Body of pancreas (tissue), 4 donors: Measurements from ENCODE around the gene POU2AF1. TPM values are rescaled to one million over a fixed set of nuclear protein-coding genes. Genes with fewer than 3 reads are reported as not detected.

Experiments used
- ATAC-seq: fragments of 150-250 bp; one replicate; pipeline ENCODE4 v1.9.1; 2016
- DNase-seq, 4 donors: peaks; one replicate each; pipeline ENCODE4 v3.0.0-alpha.2; 2019
- H3K27ac ChIP-seq, 4 donors: fragments of 200-600 bp; sonication (generic); 1 replicate in 3 of 4; 2 replicates in 1 of 4; pipeline versions ENCODE4 v1.5.1 to v1.6.1; 2016 to 2019; ENCODE audit warnings: mild to moderate bottlenecking in 1 of 4, mixed read lengths in 1 of 4, moderate library complexity in 1 of 4
- H3K27me3 ChIP-seq, 2 donors: fragments of 200-600 bp; sonication (generic); one replicate each; pipeline ENCODE4 v1.6.0; 2016; ENCODE audit warnings: mild to moderate bottlenecking in 1 of 2
- H3K36me3 ChIP-seq, 2 donors: fragments of 200-600 bp; sonication (generic); replicated peaks in 1 of 2; 2 replicates each; pipeline ENCODE4 v1.5.1; 2016; ENCODE audit warnings: low read depth in 2 of 2; ENCODE audit not compliant: insufficient read depth in 1 of 2
- H3K4me1 ChIP-seq: fragments of 200-600 bp; sonication (generic); one replicate; pipeline ENCODE4 v1.6.0; 2016
- H3K4me3 ChIP-seq, 2 donors: fragments of 200-600 bp; sonication (generic); 1 replicate in 1 of 2; 2 replicates in 1 of 2; pipeline ENCODE4 v1.5.1; 2016 to 2019
- H3K9me3 ChIP-seq, 3 donors: fragments of 200-600 bp; sonication (generic); 1 replicate in 2 of 3; 2 replicates in 1 of 3; pipeline ENCODE4 v1.5.1; 2016
- CTCF ChIP-seq, 7 experiments: fragments of 450-650 bp in 4 of 7; fragments of 200-600 bp in 3 of 7; sonication (generic) in 3 of 7; IDR thresholded peaks; one replicate each; pipeline ENCODE4 v1.5.1; 2016 to 2019; ENCODE audit warnings: antibody characterized with exemption in 7 of 7
- POLR2A ChIP-seq, 3 donors: fragments of 450-650 bp; IDR thresholded peaks; one replicate each; pipeline ENCODE4 v1.6.1; 2016; ENCODE audit warnings: antibody characterized with exemption in 3 of 3, mild to moderate bottlenecking in 2 of 3
- WGBS, 2 donors: methylation state at CpG; one replicate each; pipeline ENCODE4 v1.1.5; 2017; 5-methylcytosine and 5-hydroxymethylcytosine counted together
- intact Hi-C: fragments of 100-400 bp; cut with DNase I; formaldehyde crosslinking; loops from one replicate; pipeline ENCODE4 v1.15.1; 2023
- total RNA-seq, 2 donors: library from RNA; depleted of rRNA; stranded (reverse); fragments of >200 nt; gene quantifications; one replicate each; pipeline ENCODE4 v1.1.0, GENCODE V29; 2016

Gene POU2AF1
- total RNA-seq, 2 donors from 2014 or later = 8.9 TPM; not detected in 1

DNA sequence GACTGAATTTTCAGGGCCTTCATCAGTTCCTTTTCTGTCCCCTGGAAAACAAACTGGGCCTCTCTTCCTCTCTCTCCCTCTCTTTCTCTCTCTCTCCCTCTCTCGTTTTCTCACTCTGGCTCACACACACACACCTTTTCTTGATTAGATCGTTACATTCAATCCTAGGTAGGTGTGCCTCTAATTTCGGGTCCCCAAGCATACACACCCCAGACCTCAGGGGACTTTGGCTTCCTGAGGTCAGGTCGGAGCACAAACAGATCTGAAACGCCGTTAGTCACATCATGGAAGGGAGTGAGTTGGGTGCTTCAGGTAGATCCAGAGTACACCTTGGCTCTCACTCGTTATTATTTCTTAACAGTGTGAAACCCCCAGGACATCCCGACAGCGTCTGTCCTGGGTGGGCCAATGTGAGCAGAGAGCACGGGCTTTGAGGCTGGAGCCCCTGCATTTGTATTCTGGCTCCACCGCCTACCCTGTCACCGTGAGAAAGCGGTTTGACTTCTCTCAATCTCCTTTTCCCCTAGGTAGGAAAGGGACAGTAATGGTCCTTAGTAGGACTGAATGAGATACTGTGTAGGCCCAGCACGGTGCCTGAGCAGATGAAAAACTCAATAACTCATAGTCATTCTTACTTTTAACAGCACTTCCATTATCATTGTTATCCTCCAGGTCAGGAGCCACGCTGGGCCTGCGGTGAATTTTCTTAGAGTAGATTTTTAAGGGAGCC, 37.3 kb upstream of the POU2AF1 start:
- TF ChIP-seq CTCF (IDR thresholded peaks at IDR 0.05) = no peak
- no peak for TF ChIP-seq POLR2A (IDR thresholded peaks at IDR 0.05)
- H3K27me3 ChIP-seq = no peaks in the 10 kb centered on the region
- no peak overlapping the region for H3K4me3 ChIP-seq
- H3K36me3 ChIP-seq = no peaks in the 10 kb centered on the region
- DNase-seq = no peak
- no peak for ATAC-seq
- 91 to 95% methylated on average over 15 to 16 of the region's 16 CpGs for WGBS, 2 donors
- intact Hi-C loops = no loop called here
- peaks cover 38% of the 10 kb centered on the region for H3K4me1 ChIP-seq
- H3K27ac ChIP-seq = no peak overlapping the region
- no peaks in the 10 kb centered on the region for H3K9me3 ChIP-seq

DNA sequence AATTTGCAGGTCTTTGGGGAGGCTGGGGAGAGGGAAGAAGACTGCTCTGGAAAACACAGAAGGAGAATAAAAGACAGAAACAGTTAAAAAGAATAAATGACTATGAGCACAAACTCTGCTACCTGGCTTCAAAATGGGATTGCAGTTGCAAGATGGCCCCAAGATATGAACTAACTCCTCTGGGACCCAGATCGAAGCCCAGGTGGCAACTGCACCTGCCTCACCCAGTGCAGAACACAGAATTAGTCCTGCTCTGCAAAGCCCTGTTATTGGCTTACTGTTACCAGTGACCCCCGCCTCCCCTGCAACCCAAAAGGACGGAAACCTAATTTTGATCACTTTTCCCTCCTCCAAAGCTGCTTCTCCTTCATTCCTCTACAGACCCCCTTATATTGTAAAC, 35.9 kb upstream of the POU2AF1 start:
- ATAC-seq = no peak
- H3K4me1 ChIP-seq = peaks cover 33% of the 10 kb centered on the region
- no peaks in the 10 kb centered on the region for H3K27me3 ChIP-seq
- H3K27ac ChIP-seq = no peak overlapping the region
- intact Hi-C loops = no loop called here
- H3K9me3 ChIP-seq = no peaks in the 10 kb centered on the region
- WGBS, 2 donors = 68 to 92% methylated on average over 3 of the region's 3 CpGs
- no peak for DNase-seq
- no peak overlapping the region for H3K4me3 ChIP-seq
- H3K36me3 ChIP-seq = no peaks in the 10 kb centered on the region
- no peak for TF ChIP-seq CTCF (IDR thresholded peaks at IDR 0.05)
- no peak for TF ChIP-seq POLR2A (IDR thresholded peaks at IDR 0.05)

GRCh38 chr11:111414267-111414931, 35.3 kb upstream of the POU2AF1 start:
- Histone ChIP-seq H3K9me3 (no peaks in the 10 kb centered on the region), H3K4me3 (no peak overlapping the region), H3K27ac (no peak overlapping the region), H3K36me3 (no peaks in the 10 kb centered on the region), H3K27me3 (no peaks in the 10 kb centered on the region), H3K4me1 (peaks cover 28% of the 10 kb centered on the region)
- TF ChIP-seq CTCF (IDR thresholded peaks at IDR 0.05) (no peak), POLR2A (IDR thresholded peaks at IDR 0.05) (no peak)
- DNase-seq (no peak), ATAC-seq (no peak)
- WGBS, 2 donors = 82 to 83% methylated on average over 9 of the region's 9 CpGs
- intact Hi-C loops = no loop called here

GRCh38 chr11:111413849-111414248, 34.8 kb upstream of the POU2AF1 start:
- H3K36me3 ChIP-seq = no peaks in the 10 kb centered on the region
- intact Hi-C loops = no loop called here
- DNase-seq = no peak
- H3K4me1 ChIP-seq = peaks cover 23% of the 10 kb centered on the region
- H3K27ac ChIP-seq = no peak overlapping the region
- H3K4me3 ChIP-seq = no peak overlapping the region
- no peak for ATAC-seq
- H3K27me3 ChIP-seq = no peaks in the 10 kb centered on the region
- H3K9me3 ChIP-seq = no peaks in the 10 kb centered on the region
- TF ChIP-seq CTCF (IDR thresholded peaks at IDR 0.05) (no peak), POLR2A (IDR thresholded peaks at IDR 0.05) (no peak)
- 76 to 79% methylated on average over 7 of the region's 7 CpGs for WGBS, 2 donors
